Karpas-422 (cell line): Measurements from ENCODE around the gene CST7. TPM values are rescaled to one million over a fixed set of nuclear protein-coding genes. Genes with fewer than 3 reads are reported as not detected.
"Not testable (repeated sequence)": the region's sequence is repeated elsewhere in the genome, so short reads cannot be mapped to it uniquely, and the experiment has no call there.

Experiments
- DNase-seq: peaks from one replicate; pipeline ENCODE4 v3.0.0-alpha.2; 2015
- H2AFZ ChIP-seq: fragments of 200-600 bp; sonication (generic); 2 replicates; pipeline ENCODE4 v1.6.1; 2014; ENCODE audit warnings: antibody characterized with exemption, low read length, mixed read lengths
- H3K27ac ChIP-seq: fragments of 200-600 bp; sonication (generic); 2 replicates; pipeline ENCODE4 v1.5.1; 2014; ENCODE audit warnings: mild to moderate bottlenecking, low read length, moderate library complexity
- H3K27me3 ChIP-seq: fragments of 200-600 bp; sonication (generic); 2 replicates; pipeline ENCODE4 v1.6.1; 2014; ENCODE audit warnings: low read length, mixed read lengths
- H3K36me3 ChIP-seq: fragments of 200-600 bp; sonication (generic); 2 replicates; pipeline ENCODE4 v1.6.1; 2014; ENCODE audit warnings: low read length, mixed read lengths; ENCODE audit not compliant: insufficient read depth
- H3K4me1 ChIP-seq: fragments of 200-600 bp; sonication (generic); 2 replicates; pipeline ENCODE4 v1.6.1; 2014; ENCODE audit warnings: mild to moderate bottlenecking, low read length, mixed read lengths
- H3K4me2 ChIP-seq: fragments of 200-600 bp; sonication (generic); 2 replicates; pipeline ENCODE4 v1.6.1; 2014; ENCODE audit warnings: low read length, low read depth, mild to moderate bottlenecking; ENCODE audit not compliant: poor library complexity, severe bottlenecking
- H3K4me3 ChIP-seq: fragments of 200-600 bp; sonication (generic); 2 replicates; pipeline ENCODE4 v1.5.1; 2014; ENCODE audit warnings: mild to moderate bottlenecking, antibody characterized with exemption, low read length, mixed read lengths
- H3K79me2 ChIP-seq: fragments of 200-600 bp; sonication (generic); 2 replicates; pipeline ENCODE4 v1.6.1; 2014; ENCODE audit warnings: mild to moderate bottlenecking, low read length, mixed read lengths
- H3K9ac ChIP-seq: fragments of 200-600 bp; sonication (generic); 2 replicates; pipeline ENCODE4 v1.6.0; 2014; ENCODE audit warnings: low read length
- H3K9me2 ChIP-seq: fragments of 200-600 bp; sonication (generic), shearing (Covaris generic); replicated peaks from 2 replicates; pipeline ENCODE4 v1.6.0; 2014; ENCODE audit warnings: mild to moderate bottlenecking, low read length, moderate library complexity; ENCODE audit not compliant: insufficient read depth
- H3K9me3 ChIP-seq: fragments of 300-700, 200-600 bp; sonication (generic); 2 replicates; pipeline ENCODE4 v1.6.1; 2014; ENCODE audit warnings: low read length, mixed read lengths
- H4K20me1 ChIP-seq: fragments of 200-600 bp; sonication (generic); 2 replicates; pipeline ENCODE4 v1.6.1; 2014; ENCODE audit warnings: mild to moderate bottlenecking, antibody characterized with exemption, low read length, low read depth; ENCODE audit not compliant: insufficient read depth
- total RNA-seq: library from RNA; depleted of rRNA; stranded (reverse); fragments of >200 nt; shearing (Covaris generic); gene quantifications from 2 replicates; pipeline ENCODE4 v1.2.3, GENCODE V29; 2014; ENCODE audit warnings: low replicate concordance

The CST7 gene
- total RNA-seq, 1 experiment from 2014 or later = not detected

- Histone ChIP-seq H3K9ac (no peak overlapping the region), H3K79me2 (no peaks in the 10 kb centered on the region), H3K27ac (no peak overlapping the region), H2AFZ (no peak overlapping the region), H4K20me1 (no peaks in the 10 kb centered on the region), H3K27me3 (no peaks in the 10 kb centered on the region), H3K36me3 (no peaks in the 10 kb centered on the region), H3K4me1 (peaks cover 4% of the 10 kb centered on the region), H3K4me2 (no peak overlapping the region), H3K9me2 (no peaks in the 10 kb centered on the region), H3K4me3 (no peak overlapping the region), H3K9me3 (no peaks in the 10 kb centered on the region)
- DNase-seq = no peak
Measured at GRCh38 chr20:24918579-24919566, 30.2 kb upstream of the CST7 start.

- not testable (repeated sequence) for H3K27me3 ChIP-seq, H3K79me2 ChIP-seq, H4K20me1 ChIP-seq, H3K36me3 ChIP-seq, H3K9ac ChIP-seq, H3K9me2 ChIP-seq, H3K4me1 ChIP-seq, H2AFZ ChIP-seq, H3K4me3 ChIP-seq, DNase-seq, H3K4me2 ChIP-seq, H3K9me3 ChIP-seq, H3K27ac ChIP-seq
Measured at GRCh38 chr20:24919665-24920064, 29.4 kb upstream of the CST7 start.

- not testable (repeated sequence) for H4K20me1 ChIP-seq, H3K9me3 ChIP-seq, H2AFZ ChIP-seq, H3K79me2 ChIP-seq, H3K4me1 ChIP-seq, DNase-seq, H3K27ac ChIP-seq, H3K4me3 ChIP-seq, H3K9me2 ChIP-seq, H3K27me3 ChIP-seq, H3K36me3 ChIP-seq, H3K9ac ChIP-seq, H3K4me2 ChIP-seq
Measured at GRCh38 chr20:24920706-24921105, 28.4 kb upstream of the CST7 start.

GRCh38 chr20:24929259-24929658 is 19.8 kb upstream of the CST7 start:
- H3K4me1 ChIP-seq, H3K4me3 ChIP-seq, H3K9me2 ChIP-seq, H3K79me2 ChIP-seq, H4K20me1 ChIP-seq, H3K9me3 ChIP-seq, DNase-seq, H3K9ac ChIP-seq, H3K36me3 ChIP-seq, H3K4me2 ChIP-seq, H3K27me3 ChIP-seq, H3K27ac ChIP-seq, H2AFZ ChIP-seq: not testable (repeated sequence)

- not testable (repeated sequence) for H3K9me2 ChIP-seq, H3K9me3 ChIP-seq, H3K4me1 ChIP-seq, H3K79me2 ChIP-seq, H3K9ac ChIP-seq, DNase-seq, H3K27ac ChIP-seq, H3K27me3 ChIP-seq, H3K36me3 ChIP-seq, H2AFZ ChIP-seq, H3K4me3 ChIP-seq, H3K4me2 ChIP-seq, H4K20me1 ChIP-seq
Measured at GRCh38 chr20:24929867-24930723, 19.0 kb upstream of the CST7 start.

GRCh38 chr20:24930724-24931688 is 18.1 kb upstream of the CST7 start:
- H3K27me3 ChIP-seq, H3K4me2 ChIP-seq, H3K79me2 ChIP-seq, H3K4me3 ChIP-seq, H3K9ac ChIP-seq, H4K20me1 ChIP-seq, H3K4me1 ChIP-seq, H3K9me2 ChIP-seq, DNase-seq, H3K9me3 ChIP-seq, H3K27ac ChIP-seq, H2AFZ ChIP-seq, H3K36me3 ChIP-seq: not testable (repeated sequence)

- H3K4me1 ChIP-seq, H3K9ac ChIP-seq, H3K4me2 ChIP-seq, H3K79me2 ChIP-seq, H3K27me3 ChIP-seq, H3K9me3 ChIP-seq, H2AFZ ChIP-seq, H4K20me1 ChIP-seq, H3K9me2 ChIP-seq, DNase-seq, H3K4me3 ChIP-seq, H3K27ac ChIP-seq, H3K36me3 ChIP-seq: not testable (repeated sequence)
Measured at GRCh38 chr20:24931893-24932292, 17.2 kb upstream of the CST7 start.
